Measurements from ENCODE around the gene CNTN3.

CNTN3 gene

GRCh38 chr3:74607803-74608202, 6.7 kb downstream of the CNTN3 start:
- DNase-seq = no peak

- DNase-seq = no peak
These were observed 7.5 kb downstream of the CNTN3 start for GRCh38 chr3:74606996-74607395.

- no peak for DNase-seq
These were observed 9.0 kb downstream of the CNTN3 start for GRCh38 chr3:74605437-74605836.

GRCh38 chr3:74603292-74603691, 11.2 kb downstream of the CNTN3 start:
- no peak for DNase-seq

- DNase-seq = no peak
These were observed 12.0 kb downstream of the CNTN3 start for GRCh38 chr3:74602471-74602870.

- no peak for DNase-seq
These were observed 12.7 kb downstream of the CNTN3 start for GRCh38 chr3:74601793-74602192.

- DNase-seq = no peak
These were observed 14.9 kb downstream of the CNTN3 start for GRCh38 chr3:74599564-74599963.

- no peak for DNase-seq
These were observed 21.3 kb downstream of the CNTN3 start for GRCh38 chr3:74593152-74593551.

GRCh38 chr3:74592359-74592758, 22.1 kb downstream of the CNTN3 start:
- DNase-seq = no peak

- no peak for DNase-seq
These were observed 22.5 kb downstream of the CNTN3 start for GRCh38 chr3:74591946-74592345.

- DNase-seq = no peak
These were observed 23.1 kb downstream of the CNTN3 start for GRCh38 chr3:74591342-74591741.

- no peak for DNase-seq
These were observed 23.7 kb downstream of the CNTN3 start for GRCh38 chr3:74590620-74591262.

- no peak for DNase-seq
These were observed 29.7 kb downstream of the CNTN3 start for GRCh38 chr3:74584782-74585181.

GRCh38 chr3:74582982-74583381, 31.5 kb downstream of the CNTN3 start:
- DNase-seq = no peak

GRCh38 chr3:74575857-74576256, 38.6 kb downstream of the CNTN3 start:
- DNase-seq = no peak

GRCh38 chr3:74571118-74571517, 43.3 kb downstream of the CNTN3 start:
- DNase-seq = no peak

All from kidney glomerular epithelial cell (primary cell).